ENCODE data around the gene MMP20. TPM values are rescaled to one million over a fixed set of nuclear protein-coding genes. Genes with fewer than 3 reads are reported as not detected.
A peak's percentile ranks its signal among the peaks of the same experiment; 100 is the strongest.

The MMP20 gene
- total RNA-seq, 1 donor from 2014 or later = not detected

GRCh38 chr11:102614031-102614430, 11.1 kb downstream of the MMP20 start:
- Histone ChIP-seq H3K9me3 (ENCODE audit: control insufficient read depth in 3 of 3, low read length in 3 of 3) (no peaks in the 10 kb centered on the region), H3K27ac (ENCODE audit: low read depth, low read length) (no peak overlapping the region), H3K27me3 (ENCODE audit: control insufficient read depth in 3 of 3, insufficient read depth in 3 of 3, low read length in 3 of 3) (no peaks in the 10 kb centered on the region), H3K36me3 (ENCODE audit: control insufficient read depth in 3 of 3, insufficient read depth in 3 of 3, low read length in 3 of 3) (no peaks in the 10 kb centered on the region), H3K4me1 (ENCODE audit: control insufficient read depth in 3 of 3, insufficient read depth in 3 of 3, low read length in 3 of 3) (no peaks in the 10 kb centered on the region), H3K4me3 (ENCODE audit: low read length in 3 of 3) (no peak overlapping the region), H3K9ac (ENCODE audit: low read depth in 1 of 3, low read length in 3 of 3) (no peak overlapping the region)

GRCh38 chr11:102613450-102613849, 11.7 kb downstream of the MMP20 start:
- Histone ChIP-seq H3K4me3 (ENCODE audit: low read length in 3 of 3) (no peak overlapping the region), H3K9me3 (ENCODE audit: control insufficient read depth in 3 of 3, low read length in 3 of 3) (no peaks in the 10 kb centered on the region), H3K27ac (ENCODE audit: low read depth, low read length) (no peak overlapping the region), H3K9ac (ENCODE audit: low read depth in 1 of 3, low read length in 3 of 3) (no peak overlapping the region), H3K4me1 (ENCODE audit: control insufficient read depth in 3 of 3, insufficient read depth in 3 of 3, low read length in 3 of 3) (no peaks in the 10 kb centered on the region), H3K27me3 (ENCODE audit: control insufficient read depth in 3 of 3, insufficient read depth in 3 of 3, low read length in 3 of 3) (no peaks in the 10 kb centered on the region), H3K36me3 (ENCODE audit: control insufficient read depth in 3 of 3, insufficient read depth in 3 of 3, low read length in 3 of 3) (no peaks in the 10 kb centered on the region)

GRCh38 chr11:102611291-102611690, 13.8 kb downstream of the MMP20 start:
- H3K9me3 ChIP-seq (ENCODE audit: control insufficient read depth in 3 of 3, low read length in 3 of 3) = no peaks in the 10 kb centered on the region

GRCh38 chr11:102610200-102610599, 14.9 kb downstream of the MMP20 start:
- Histone ChIP-seq H3K27me3 (ENCODE audit: control insufficient read depth in 3 of 3, insufficient read depth in 3 of 3, low read length in 3 of 3) (no peaks in the 10 kb centered on the region), H3K36me3 (ENCODE audit: control insufficient read depth in 3 of 3, insufficient read depth in 3 of 3, low read length in 3 of 3) (no peaks in the 10 kb centered on the region), H3K9me3 (ENCODE audit: control insufficient read depth in 3 of 3, low read length in 3 of 3) (no peaks in the 10 kb centered on the region), H3K9ac (ENCODE audit: low read depth in 1 of 3, low read length in 3 of 3) (no peak overlapping the region), H3K4me1 (ENCODE audit: control insufficient read depth in 3 of 3, insufficient read depth in 3 of 3, low read length in 3 of 3) (no peaks in the 10 kb centered on the region), H3K4me3 (ENCODE audit: low read length in 3 of 3) (no peak overlapping the region), H3K27ac (ENCODE audit: low read depth, low read length) (no peak overlapping the region)

More at GRCh38 chr11:102611291-102611690, 13.8 kb downstream of the MMP20 start:
- Histone ChIP-seq H3K9ac (ENCODE audit: low read depth in 1 of 3, low read length in 3 of 3) (no peak overlapping the region), H3K27ac (ENCODE audit: low read depth, low read length) (no peak overlapping the region), H3K4me1 (ENCODE audit: control insufficient read depth in 3 of 3, insufficient read depth in 3 of 3, low read length in 3 of 3) (no peaks in the 10 kb centered on the region), H3K27me3 (ENCODE audit: control insufficient read depth in 3 of 3, insufficient read depth in 3 of 3, low read length in 3 of 3) (no peaks in the 10 kb centered on the region), H3K36me3 (ENCODE audit: control insufficient read depth in 3 of 3, insufficient read depth in 3 of 3, low read length in 3 of 3) (no peaks in the 10 kb centered on the region), H3K4me3 (ENCODE audit: low read length in 3 of 3) (no peak overlapping the region)

- no peak overlapping the region for H3K27ac ChIP-seq (ENCODE audit: low read depth, low read length)
- no peaks in the 10 kb centered on the region for H3K9me3 ChIP-seq (ENCODE audit: control insufficient read depth in 3 of 3, low read length in 3 of 3)
- H3K27me3 ChIP-seq (ENCODE audit: control insufficient read depth in 3 of 3, insufficient read depth in 3 of 3, low read length in 3 of 3) = no peaks in the 10 kb centered on the region
- H3K36me3 ChIP-seq (ENCODE audit: control insufficient read depth in 3 of 3, insufficient read depth in 3 of 3, low read length in 3 of 3) = no peaks in the 10 kb centered on the region
- H3K4me1 ChIP-seq (ENCODE audit: control insufficient read depth in 3 of 3, insufficient read depth in 3 of 3, low read length in 3 of 3) = no peaks in the 10 kb centered on the region
- H3K9ac ChIP-seq (ENCODE audit: low read depth in 1 of 3, low read length in 3 of 3) = no peak overlapping the region
- H3K4me3 ChIP-seq (ENCODE audit: low read length in 3 of 3) = no peak overlapping the region
Measured at GRCh38 chr11:102608699-102609098, 16.4 kb downstream of the MMP20 start.

- H3K27me3 ChIP-seq (ENCODE audit: control insufficient read depth in 3 of 3, insufficient read depth in 3 of 3, low read length in 3 of 3) = no peaks in the 10 kb centered on the region
- H3K9me3 ChIP-seq (ENCODE audit: control insufficient read depth in 3 of 3, low read length in 3 of 3) = no peaks in the 10 kb centered on the region
- no peak overlapping the region for H3K4me3 ChIP-seq (ENCODE audit: low read length in 3 of 3)
- no peak overlapping the region for H3K27ac ChIP-seq (ENCODE audit: low read depth, low read length)
- H3K9ac ChIP-seq (ENCODE audit: low read depth in 1 of 3, low read length in 3 of 3) = no peak overlapping the region
- no peaks in the 10 kb centered on the region for H3K36me3 ChIP-seq (ENCODE audit: control insufficient read depth in 3 of 3, insufficient read depth in 3 of 3, low read length in 3 of 3)
- H3K4me1 ChIP-seq (ENCODE audit: control insufficient read depth in 3 of 3, insufficient read depth in 3 of 3, low read length in 3 of 3) = peaks cover 0 to 3% (median 0%) of the 10 kb centered on the region in 3 donors
Measured at GRCh38 chr11:102604875-102605274, 20.3 kb downstream of the MMP20 start.

GRCh38 chr11:102604011-102604410, 21.1 kb downstream of the MMP20 start:
- Histone ChIP-seq H3K9ac (ENCODE audit: low read depth in 1 of 3, low read length in 3 of 3) (no peak overlapping the region), H3K27me3 (ENCODE audit: control insufficient read depth in 3 of 3, insufficient read depth in 3 of 3, low read length in 3 of 3) (no peaks in the 10 kb centered on the region), H3K9me3 (ENCODE audit: control insufficient read depth in 3 of 3, low read length in 3 of 3) (no peaks in the 10 kb centered on the region), H3K27ac (ENCODE audit: low read depth, low read length) (no peak overlapping the region), H3K36me3 (ENCODE audit: control insufficient read depth in 3 of 3, insufficient read depth in 3 of 3, low read length in 3 of 3) (no peaks in the 10 kb centered on the region), H3K4me3 (ENCODE audit: low read length in 3 of 3) (no peak overlapping the region), H3K4me1 (ENCODE audit: control insufficient read depth in 3 of 3, insufficient read depth in 3 of 3, low read length in 3 of 3) (peaks cover 0 to 3% (median 0%) of the 10 kb centered on the region in 3 donors)

GRCh38 chr11:102603576-102603975, 21.6 kb downstream of the MMP20 start:
- no peak overlapping the region for H3K9ac ChIP-seq (ENCODE audit: low read depth in 1 of 3, low read length in 3 of 3)
- H3K27me3 ChIP-seq (ENCODE audit: control insufficient read depth in 3 of 3, insufficient read depth in 3 of 3, low read length in 3 of 3) = no peaks in the 10 kb centered on the region
- peaks cover 0 to 3% (median 0%) of the 10 kb centered on the region in 3 donors for H3K4me1 ChIP-seq (ENCODE audit: control insufficient read depth in 3 of 3, insufficient read depth in 3 of 3, low read length in 3 of 3)
- H3K9me3 ChIP-seq (ENCODE audit: control insufficient read depth in 3 of 3, low read length in 3 of 3) = no peaks in the 10 kb centered on the region
- no peak overlapping the region for H3K27ac ChIP-seq (ENCODE audit: low read depth, low read length)
- no peaks in the 10 kb centered on the region for H3K36me3 ChIP-seq (ENCODE audit: control insufficient read depth in 3 of 3, insufficient read depth in 3 of 3, low read length in 3 of 3)
- H3K4me3 ChIP-seq (ENCODE audit: low read length in 3 of 3) = no peak overlapping the region

GRCh38 chr11:102603091-102603490, 22.0 kb downstream of the MMP20 start:
- H3K27ac ChIP-seq (ENCODE audit: low read depth, low read length) = no peak overlapping the region
- H3K27me3 ChIP-seq (ENCODE audit: control insufficient read depth in 3 of 3, insufficient read depth in 3 of 3, low read length in 3 of 3) = no peaks in the 10 kb centered on the region
- no peaks in the 10 kb centered on the region for H3K36me3 ChIP-seq (ENCODE audit: control insufficient read depth in 3 of 3, insufficient read depth in 3 of 3, low read length in 3 of 3)
- peaks cover 0 to 3% (median 0%) of the 10 kb centered on the region in 3 donors for H3K4me1 ChIP-seq (ENCODE audit: control insufficient read depth in 3 of 3, insufficient read depth in 3 of 3, low read length in 3 of 3)
- H3K4me3 ChIP-seq (ENCODE audit: low read length in 3 of 3) = no peak overlapping the region
- H3K9me3 ChIP-seq (ENCODE audit: control insufficient read depth in 3 of 3, low read length in 3 of 3) = no peaks in the 10 kb centered on the region
- H3K9ac ChIP-seq (ENCODE audit: low read depth in 1 of 3, low read length in 3 of 3) = peak overlapping the region in 1 of 3 donors; percentile 10

- Histone ChIP-seq H3K9ac (ENCODE audit: low read depth in 1 of 3, low read length in 3 of 3) (no peak overlapping the region), H3K9me3 (ENCODE audit: control insufficient read depth in 3 of 3, low read length in 3 of 3) (no peaks in the 10 kb centered on the region), H3K4me3 (ENCODE audit: low read length in 3 of 3) (no peak overlapping the region), H3K27me3 (ENCODE audit: control insufficient read depth in 3 of 3, insufficient read depth in 3 of 3, low read length in 3 of 3) (no peaks in the 10 kb centered on the region), H3K36me3 (ENCODE audit: control insufficient read depth in 3 of 3, insufficient read depth in 3 of 3, low read length in 3 of 3) (no peaks in the 10 kb centered on the region), H3K27ac (ENCODE audit: low read depth, low read length) (no peak overlapping the region), H3K4me1 (ENCODE audit: control insufficient read depth in 3 of 3, insufficient read depth in 3 of 3, low read length in 3 of 3) (peaks cover 0 to 3% (median 0%) of the 10 kb centered on the region in 3 donors)
Measured at GRCh38 chr11:102600666-102601065, 24.5 kb downstream of the MMP20 start.

All from skeletal muscle tissue (tissue), 4 donors.